Esophagus squamous epithelium (tissue), 4 donors: Measurements from ENCODE around the gene SKOR1.

Experiments
- CTCF ChIP-seq, 6 experiments: fragments of 450-650 bp in 4 of 6; fragments of 200-600 bp in 2 of 6; sonication (generic) in 2 of 6; IDR thresholded peaks; one replicate each; pipeline ENCODE4 v1.5.1; 2016 to 2019; ENCODE audit warnings: antibody characterized with exemption in 6 of 6, mild to moderate bottlenecking in 4 of 6, moderate library complexity in 4 of 6
- POLR2A ChIP-seq, 4 donors: fragments of 450-650 bp; IDR thresholded peaks; one replicate each; pipeline ENCODE4 v1.6.1; 2017; ENCODE audit warnings: antibody characterized with exemption in 4 of 4, mild to moderate bottlenecking in 4 of 4, moderate library complexity in 3 of 4

- TF ChIP-seq CTCF (IDR thresholded peaks at IDR 0.05) = no peak
- TF ChIP-seq POLR2A (IDR thresholded peaks at IDR 0.05) = no peak
Measured at GRCh38 chr15:67873777-67874176, 48.5 kb downstream of the SKOR1 start.
